Neural cell (in vitro differentiated cells): Measurements from ENCODE around the gene DOCK9. TPM values are rescaled to one million over a fixed set of nuclear protein-coding genes. Genes with fewer than 3 reads are reported as not detected.

Experiments
- H2AFZ ChIP-seq: fragments of 200-600, 300-800 bp; sonication (generic), shearing (Covaris generic); 2 replicates; pipeline ENCODE4 v1.6.0; 2014; ENCODE audit warnings: low read depth, mild to moderate bottlenecking, antibody characterized with exemption, low read length, moderate library complexity
- H3F3A ChIP-seq: fragments of 200-600 bp; shearing (Covaris generic); 2 replicates; pipeline ENCODE4 v1.6.1; 2016; ENCODE audit warnings: mild to moderate bottlenecking, moderate library complexity, mixed read lengths, antibody characterized with exemption, low read length; ENCODE audit not compliant: insufficient read depth, poor library complexity, severe bottlenecking
- H3K27ac ChIP-seq: fragments of 200-600, 300-800 bp; sonication (generic), shearing (Covaris generic); 2 replicates; pipeline ENCODE4 v1.5.1; 2014; ENCODE audit warnings: mild to moderate bottlenecking, low read length, moderate library complexity
- H3K27me3 ChIP-seq: fragments of 300-800, 200-600 bp; sonication (generic), shearing (Covaris generic); 2 replicates; pipeline ENCODE4 v1.6.0; 2014; ENCODE audit warnings: mild to moderate bottlenecking, low read depth, low read length, moderate library complexity; ENCODE audit not compliant: insufficient read depth
- H3K36me3 ChIP-seq: fragments of 300-800, 200-600 bp; sonication (generic), shearing (Covaris generic); 2 replicates; pipeline ENCODE4 v1.5.1; 2014; ENCODE audit warnings: mild to moderate bottlenecking, antibody characterized with exemption, low read length, moderate library complexity; ENCODE audit not compliant: insufficient read depth
- H3K4me2 ChIP-seq: fragments of 300-800, 200-600 bp; sonication (generic), shearing (Covaris generic); 2 replicates; pipeline ENCODE4 v1.6.0; 2014; ENCODE audit warnings: mild to moderate bottlenecking, low read length
- H3K4me3 ChIP-seq: fragments of 300-800, 200-600 bp; sonication (generic), shearing (Covaris generic); 2 replicates; pipeline ENCODE4 v1.5.1; 2014; ENCODE audit warnings: mild to moderate bottlenecking, low read length, moderate library complexity
- H3K79me2 ChIP-seq: fragments of 200-600 bp; shearing (Covaris generic); replicated peaks from 2 replicates; pipeline ENCODE4 v1.6.0; 2014; ENCODE audit warnings: mild to moderate bottlenecking, low read length, moderate library complexity; ENCODE audit not compliant: insufficient read depth
- H3K9ac ChIP-seq: fragments of 300-800, 200-600 bp; sonication (generic), shearing (Covaris generic); 2 replicates; pipeline ENCODE4 v1.6.1; 2016; ENCODE audit warnings: mild to moderate bottlenecking, low read length, mixed read lengths
- H3K9me2 ChIP-seq: fragments of 200-600 bp; shearing (Covaris generic); 2 replicates; pipeline ENCODE4 v1.6.1; 2016; ENCODE audit warnings: mild to moderate bottlenecking, low read length, mixed read lengths; ENCODE audit not compliant: insufficient read depth
- H3K9me3 ChIP-seq: fragments of 200-600, 300-800 bp; sonication (generic), shearing (Covaris generic); 2 replicates; pipeline ENCODE4 v1.6.1; 2016; ENCODE audit warnings: mild to moderate bottlenecking, mixed run types, low read length, moderate library complexity, mixed read lengths
- H4K20me1 ChIP-seq: fragments of 200-600 bp; shearing (Covaris generic); 2 replicates; pipeline ENCODE4 v1.6.1; 2016; ENCODE audit warnings: mild to moderate bottlenecking, mixed run types; ENCODE audit not compliant: insufficient read depth
- EP300 ChIP-seq: fragments of 450-650 bp; conservative IDR thresholded peaks from 2 replicates; pipeline ENCODE4 v1.6.1; 2014; ENCODE audit warnings: antibody characterized with exemption, mild to moderate bottlenecking, moderate library complexity; ENCODE audit not compliant: poor library complexity, severe bottlenecking
- EZH2 ChIP-seq: fragments of 200-600, 300-800 bp; shearing (Covaris generic), sonication (generic); IDR thresholded peaks from 2 replicates; pipeline ENCODE4 v1.6.1; 2014; ENCODE audit warnings: antibody characterized with exemption, low read length, borderline replicate concordance, mild to moderate bottlenecking; ENCODE audit not compliant: insufficient read depth, poor library complexity, severe bottlenecking
- MXI1 ChIP-seq: fragments of 450-650 bp; conservative IDR thresholded peaks from 2 replicates; pipeline ENCODE4 v1.6.1; 2014; ENCODE audit warnings: antibody characterized with exemption, mild to moderate bottlenecking; ENCODE audit not compliant: poor library complexity, severe bottlenecking
- POLR2AphosphoS5 ChIP-seq: IDR thresholded peaks from 2 replicates; pipeline ENCODE4 v1.6.1; 2012
- RAD21 ChIP-seq: fragments of 450-650 bp; conservative IDR thresholded peaks from 2 replicates; pipeline ENCODE4 v1.6.1; 2014; ENCODE audit warnings: antibody characterized with exemption, mild to moderate bottlenecking, moderate library complexity
- SMC3 ChIP-seq: fragments of 450-650 bp; conservative IDR thresholded peaks from 2 replicates; pipeline ENCODE4 v1.6.1; 2014; ENCODE audit warnings: antibody characterized with exemption, mild to moderate bottlenecking, moderate library complexity; ENCODE audit not compliant: poor library complexity
- TAF1 ChIP-seq: IDR thresholded peaks from 2 replicates; pipeline ENCODE4 v1.6.1; 2012; ENCODE audit warnings: low read depth
- polyA plus RNA-seq: library from polyadenylated mRNA; depleted of rRNA; stranded (reverse); fragments of >200 nt; gene quantifications from 2 replicates; pipeline ENCODE4 v1.2.3, GENCODE V29; 2014
- TF ChIP-seq, protein P1 (sequence below): fragments of 450-650 bp; IDR thresholded peaks from 2 replicates; pipeline ENCODE4 v1.5.1; 2014; ENCODE audit warnings: antibody characterized with exemption, mild to moderate bottlenecking, moderate library complexity; ENCODE audit not compliant: poor library complexity, severe bottlenecking
- TF ChIP-seq, protein P2 (sequence below): IDR thresholded peaks from 2 replicates; pipeline ENCODE4 v1.6.1; 2012; ENCODE audit warnings: borderline replicate concordance

The DOCK9 gene
- polyA plus RNA-seq, 1 donor from 2014 or later, result 11.4 TPM

DNA sequence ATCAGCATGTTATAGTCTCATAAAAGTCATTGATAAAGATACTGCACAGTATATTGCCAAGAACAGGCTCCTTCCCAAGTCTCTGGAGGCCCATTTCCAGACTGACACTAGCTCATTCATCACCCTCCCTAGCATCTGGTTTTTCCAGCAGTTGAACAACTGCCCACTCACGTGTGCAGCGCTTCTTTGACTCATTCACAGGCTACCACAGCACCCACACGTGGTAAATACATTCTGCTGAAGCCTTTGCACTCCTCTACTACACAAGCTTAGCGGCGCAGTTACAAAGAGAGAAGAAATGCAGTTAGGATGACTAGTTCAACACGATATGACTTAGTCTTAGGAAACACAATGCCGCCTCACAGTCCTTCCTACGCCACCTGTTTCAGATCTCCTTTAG is 87.7 kb downstream of the DOCK9 start:
- no peak overlapping the region for H3K4me3 ChIP-seq
- no peak for TF ChIP-seq EP300
- TF ChIP-seq, protein P1, sequence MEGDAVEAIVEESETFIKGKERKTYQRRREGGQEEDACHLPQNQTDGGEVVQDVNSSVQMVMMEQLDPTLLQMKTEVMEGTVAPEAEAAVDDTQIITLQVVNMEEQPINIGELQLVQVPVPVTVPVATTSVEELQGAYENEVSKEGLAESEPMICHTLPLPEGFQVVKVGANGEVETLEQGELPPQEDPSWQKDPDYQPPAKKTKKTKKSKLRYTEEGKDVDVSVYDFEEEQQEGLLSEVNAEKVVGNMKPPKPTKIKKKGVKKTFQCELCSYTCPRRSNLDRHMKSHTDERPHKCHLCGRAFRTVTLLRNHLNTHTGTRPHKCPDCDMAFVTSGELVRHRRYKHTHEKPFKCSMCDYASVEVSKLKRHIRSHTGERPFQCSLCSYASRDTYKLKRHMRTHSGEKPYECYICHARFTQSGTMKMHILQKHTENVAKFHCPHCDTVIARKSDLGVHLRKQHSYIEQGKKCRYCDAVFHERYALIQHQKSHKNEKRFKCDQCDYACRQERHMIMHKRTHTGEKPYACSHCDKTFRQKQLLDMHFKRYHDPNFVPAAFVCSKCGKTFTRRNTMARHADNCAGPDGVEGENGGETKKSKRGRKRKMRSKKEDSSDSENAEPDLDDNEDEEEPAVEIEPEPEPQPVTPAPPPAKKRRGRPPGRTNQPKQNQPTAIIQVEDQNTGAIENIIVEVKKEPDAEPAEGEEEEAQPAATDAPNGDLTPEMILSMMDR, result no peak
- TF ChIP-seq EZH2, result no peak
- TF ChIP-seq, protein P2, sequence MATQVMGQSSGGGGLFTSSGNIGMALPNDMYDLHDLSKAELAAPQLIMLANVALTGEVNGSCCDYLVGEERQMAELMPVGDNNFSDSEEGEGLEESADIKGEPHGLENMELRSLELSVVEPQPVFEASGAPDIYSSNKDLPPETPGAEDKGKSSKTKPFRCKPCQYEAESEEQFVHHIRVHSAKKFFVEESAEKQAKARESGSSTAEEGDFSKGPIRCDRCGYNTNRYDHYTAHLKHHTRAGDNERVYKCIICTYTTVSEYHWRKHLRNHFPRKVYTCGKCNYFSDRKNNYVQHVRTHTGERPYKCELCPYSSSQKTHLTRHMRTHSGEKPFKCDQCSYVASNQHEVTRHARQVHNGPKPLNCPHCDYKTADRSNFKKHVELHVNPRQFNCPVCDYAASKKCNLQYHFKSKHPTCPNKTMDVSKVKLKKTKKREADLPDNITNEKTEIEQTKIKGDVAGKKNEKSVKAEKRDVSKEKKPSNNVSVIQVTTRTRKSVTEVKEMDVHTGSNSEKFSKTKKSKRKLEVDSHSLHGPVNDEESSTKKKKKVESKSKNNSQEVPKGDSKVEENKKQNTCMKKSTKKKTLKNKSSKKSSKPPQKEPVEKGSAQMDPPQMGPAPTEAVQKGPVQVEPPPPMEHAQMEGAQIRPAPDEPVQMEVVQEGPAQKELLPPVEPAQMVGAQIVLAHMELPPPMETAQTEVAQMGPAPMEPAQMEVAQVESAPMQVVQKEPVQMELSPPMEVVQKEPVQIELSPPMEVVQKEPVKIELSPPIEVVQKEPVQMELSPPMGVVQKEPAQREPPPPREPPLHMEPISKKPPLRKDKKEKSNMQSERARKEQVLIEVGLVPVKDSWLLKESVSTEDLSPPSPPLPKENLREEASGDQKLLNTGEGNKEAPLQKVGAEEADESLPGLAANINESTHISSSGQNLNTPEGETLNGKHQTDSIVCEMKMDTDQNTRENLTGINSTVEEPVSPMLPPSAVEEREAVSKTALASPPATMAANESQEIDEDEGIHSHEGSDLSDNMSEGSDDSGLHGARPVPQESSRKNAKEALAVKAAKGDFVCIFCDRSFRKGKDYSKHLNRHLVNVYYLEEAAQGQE, result no peak
- TF ChIP-seq TAF1, result no peak
- TF ChIP-seq SMC3, result no peak

DNA sequence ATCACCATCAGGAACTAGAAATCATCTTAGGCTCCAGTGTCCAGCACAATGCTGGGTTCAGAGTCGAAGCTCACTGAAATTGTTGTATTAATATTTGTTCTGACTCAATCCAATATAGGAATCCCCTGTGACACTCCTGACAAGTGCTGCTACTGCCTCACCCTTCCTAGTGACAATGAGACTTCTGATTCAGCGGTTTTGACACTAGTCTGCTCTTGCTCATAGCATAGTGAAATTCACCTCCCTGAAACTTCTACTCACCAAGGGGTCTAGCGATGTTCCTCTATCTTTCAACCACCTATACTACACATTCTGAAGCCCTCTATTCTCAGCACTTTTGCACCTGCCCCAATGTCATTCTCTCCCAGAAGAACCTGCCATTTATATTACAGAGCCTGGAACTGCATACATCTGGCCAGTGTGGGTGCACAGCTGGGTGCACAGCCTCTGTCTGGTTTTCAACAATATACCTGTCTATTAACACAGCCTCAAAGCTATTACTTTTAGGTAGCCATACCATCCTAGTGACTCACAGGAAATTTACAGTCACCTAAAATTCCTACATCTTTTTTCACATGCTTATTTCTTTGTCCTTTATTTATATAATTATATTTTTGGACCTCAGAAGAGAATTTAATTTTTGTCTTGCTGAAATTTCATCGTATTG is 88.3 kb downstream of the DOCK9 start:
- no peaks in the 10 kb centered on the region for H4K20me1 ChIP-seq
- H3K4me3 ChIP-seq, result no peak overlapping the region
- H3K9ac ChIP-seq, result no peak overlapping the region
- TF ChIP-seq SMC3 (no peak), TAF1 (no peak), RAD21 (no peak), MXI1 (no peak), EP300 (no peak), POLR2AphosphoS5 (no peak), EZH2 (no peak)
- TF ChIP-seq, protein P1, result no peak
- TF ChIP-seq, protein P2, result no peak
- H3F3A ChIP-seq, result no peaks in the 10 kb centered on the region
- H3K27me3 ChIP-seq, result no peaks in the 10 kb centered on the region
- H3K9me2 ChIP-seq, result no peaks in the 10 kb centered on the region
- H2AFZ ChIP-seq, result no peak overlapping the region
- H3K9me3 ChIP-seq, result no peaks in the 10 kb centered on the region
- H3K4me2 ChIP-seq, result no peak overlapping the region
- H3K36me3 ChIP-seq, result no peaks in the 10 kb centered on the region
- no peak overlapping the region for H3K27ac ChIP-seq
- H3K79me2 ChIP-seq, result no peaks in the 10 kb centered on the region

More for the DNA sequence above, 87.7 kb downstream of the DOCK9 start:
- Histone ChIP-seq H3K79me2 (no peaks in the 10 kb centered on the region), H3K4me2 (no peak overlapping the region), H3K27ac (no peak overlapping the region), H4K20me1 (no peaks in the 10 kb centered on the region), H3F3A (no peaks in the 10 kb centered on the region), H3K9me3 (no peaks in the 10 kb centered on the region), H3K36me3 (no peaks in the 10 kb centered on the region), H3K9me2 (no peaks in the 10 kb centered on the region), H2AFZ (no peak overlapping the region), H3K9ac (no peak overlapping the region), H3K27me3 (no peaks in the 10 kb centered on the region)
